K562 (cell line): Measurements from ENCODE around the gene ZFPM1. TPM values are rescaled to one million over a fixed set of nuclear protein-coding genes. Genes with fewer than 3 reads are reported as not detected.

ENCODE experiments used
- ATAC-seq: fragments of 200-7000 bp; cut with Tn5 transposase; 3 replicates; pipeline ENCODE4 v1.9.1; 2020; ENCODE audit warnings: moderate library complexity
- BruUV-seq: library from RNA; stranded (reverse); fragments of 400-500 nt; replicated peaks from 2 replicates; lab custom pipeline; 2021; lab: Mats Ljungman, UMichigan
- CTCF ChIA-PET: fragments of 300-600 bp; formaldehyde crosslinking; extraction: SDS; loops from one replicate; lab custom pipeline; 2021; ENCODE audit warnings: low intra/inter-chr PET ratio; lab: Yijun Ruan, JAX
- POLR2A ChIA-PET: fragments of 300-600, 350-650 bp; sonication (Branson Sonifier 250); formaldehyde crosslinking; extraction: SDS; loops from one replicate; lab custom pipeline; 2021; ENCODE audit warnings: antibody characterized with exemption, inconsistent platforms; lab: Yijun Ruan, JAX
- DNase-seq, 4 experiments: peaks; one replicate each; pipeline versions ENCODE4 v3.0.0 to v3.0.0-alpha.2; 2011 to 2018; ENCODE audit warnings: low spot score in 3 of 4, mixed read lengths in 3 of 4; ENCODE audit errors: extremely low read depth in 1 of 4
- FAIRE-seq: peaks from 2 replicates; lab custom pipeline; 2011; peaks lifted over from hg19 to GRCh38; lab: Jason Lieb, UNC
- H2AFZ ChIP-seq: 2 replicates; pipeline ENCODE4 v1.6.0; 2011; ENCODE audit warnings: low read depth, low read length, control low read depth, inconsistent platforms
- H3K27ac ChIP-seq: fragments of 200-600 bp; 3 replicates; pipeline ENCODE4 v1.8.0; 2011; ENCODE audit warnings: low read depth, mild to moderate bottlenecking, control low read depth, inconsistent platforms, low read length, moderate library complexity, mixed read lengths; ENCODE audit errors: extremely low read depth
- H3K27me3 ChIP-seq, 2 experiments: fragments of 300-600 bp in 1 of 2; 2 replicates in 1 of 2; 3 replicates in 1 of 2; pipeline versions ENCODE4 v1.6.0 to v1.8.0; 2011; ENCODE audit warnings: inconsistent platforms in 2 of 2, low read length in 2 of 2, mild to moderate bottlenecking in 1 of 2, mixed read lengths in 1 of 2, moderate library complexity in 1 of 2; ENCODE audit not compliant: control insufficient read depth in 2 of 2, insufficient read depth in 2 of 2
- H3K36me3 ChIP-seq: fragments of 300-600 bp; 3 replicates; pipeline ENCODE4 v1.8.0; 2011; ENCODE audit warnings: mild to moderate bottlenecking, low read length, inconsistent platforms; ENCODE audit not compliant: control insufficient read depth, insufficient read depth
- H3K4me1 ChIP-seq, 2 experiments: fragments of 200-600 bp in 1 of 2; replicated peaks in 1 of 2; 2 replicates in 1 of 2; 3 replicates in 1 of 2; pipeline versions ENCODE4 v1.5.1 to v1.8.0; 2011; ENCODE audit warnings: inconsistent platforms in 2 of 2, low read length in 2 of 2, mild to moderate bottlenecking in 1 of 2, mixed read lengths in 1 of 2, moderate library complexity in 1 of 2; ENCODE audit not compliant: control insufficient read depth in 2 of 2, insufficient read depth in 2 of 2
- H3K4me2 ChIP-seq: 2 replicates; pipeline ENCODE4 v1.6.1; 2011; ENCODE audit warnings: low read length, control low read depth, inconsistent platforms, mixed read lengths; ENCODE audit not compliant: insufficient read depth
- H3K4me3 ChIP-seq: fragments of 200-600 bp; sonication (generic), shearing (Covaris generic); 2 replicates; pipeline ENCODE4 v1.5.1; 2016; ENCODE audit warnings: control low read depth, inconsistent platforms
- H3K79me2 ChIP-seq: fragments of 200-600 bp; 3 replicates; pipeline ENCODE4 v1.8.0; 2011; ENCODE audit warnings: low read length, inconsistent platforms; ENCODE audit not compliant: control insufficient read depth, insufficient read depth
- H3K9ac ChIP-seq, 2 experiments: 2 replicates each; pipeline versions ENCODE4 v1.6.0 to v1.6.1; 2011; ENCODE audit warnings: low read depth in 2 of 2, low read length in 2 of 2, control low read depth in 1 of 2, inconsistent platforms in 1 of 2, mild to moderate bottlenecking in 1 of 2, mixed read lengths in 1 of 2; ENCODE audit not compliant: insufficient read depth in 1 of 2
- H3K9me1 ChIP-seq: one replicate; pipeline ENCODE4 v1.6.0; 2011; ENCODE audit warnings: inconsistent platforms, mild to moderate bottlenecking, low read length, moderate library complexity; ENCODE audit not compliant: control insufficient read depth, insufficient read depth
- H3K9me3 ChIP-seq: replicated peaks from 2 replicates; pipeline ENCODE4 v1.5.1; 2011; ENCODE audit warnings: low read depth, low read length, inconsistent platforms; ENCODE audit not compliant: control insufficient read depth, insufficient read depth
- H4K20me1 ChIP-seq: replicated peaks from 2 replicates; pipeline ENCODE4 v1.6.1; 2011; ENCODE audit warnings: low read length, inconsistent platforms, mixed read lengths; ENCODE audit not compliant: control insufficient read depth, insufficient read depth
- CBFB ChIP-seq: sonication (generic); formaldehyde crosslinking; IDR thresholded peaks from 2 replicates; pipeline ENCODE4 v1.4.0; 2020; ENCODE audit warnings: mild to moderate bottlenecking, missing genetic modification reagents
- E2F5 ChIP-seq: sonication (generic); formaldehyde crosslinking; IDR thresholded peaks from 2 replicates; pipeline ENCODE4 v1.8.0; 2022; ENCODE audit warnings: mild to moderate bottlenecking, missing genetic modification reagents
- ILF3 ChIP-seq: fragments of 450-650 bp; IDR thresholded peaks from 2 replicates; pipeline ENCODE4 v1.6.1; 2018; ENCODE audit warnings: antibody characterized with exemption, mild to moderate bottlenecking, moderate library complexity, borderline replicate concordance
- NR3C1 ChIP-seq: sonication (generic); formaldehyde crosslinking; IDR thresholded peaks from 2 replicates; pipeline ENCODE4 v1.8.1; 2022; ENCODE audit warnings: missing genetic modification reagents
- PREB ChIP-seq: sonication (generic); formaldehyde crosslinking; IDR thresholded peaks from 2 replicates; pipeline ENCODE4 v1.8.1; 2023; ENCODE audit warnings: mild to moderate bottlenecking, missing genetic modification reagents
- PTTG1 ChIP-seq: fragments of 450-650 bp; IDR thresholded peaks from 2 replicates; pipeline ENCODE4 v1.6.1; 2016; ENCODE audit warnings: low read depth, mild to moderate bottlenecking, missing genetic modification characterization, missing compliant biosample characterization
- RBM22 ChIP-seq: fragments of 200-400 bp; formaldehyde crosslinking; IDR thresholded peaks from 2 replicates; pipeline ENCODE4 v1.6.1; 2018; ENCODE audit warnings: low read length, low read depth; ENCODE audit not compliant: poor library complexity, severe bottlenecking
- RFX1 ChIP-seq: fragments of 450-650 bp; IDR thresholded peaks from 2 replicates; pipeline ENCODE4 v1.6.1; 2016; ENCODE audit warnings: mild to moderate bottlenecking, moderate library complexity
- TRIM25 ChIP-seq: fragments of 450-650 bp; IDR thresholded peaks from 2 replicates; pipeline ENCODE4 v1.7.0; 2016; ENCODE audit warnings: borderline replicate concordance
- ZNF316 ChIP-seq: fragments of 450-650 bp; IDR thresholded peaks from 2 replicates; pipeline ENCODE4 v1.6.1; 2016
- ZNF511 ChIP-seq: sonication (generic); formaldehyde crosslinking; IDR thresholded peaks from 2 replicates; pipeline ENCODE4 v1.8.0; 2022; ENCODE audit warnings: mild to moderate bottlenecking, missing genetic modification reagents
- ZNF518B ChIP-seq: fragments of 250-450 bp; sonication (Bioruptor Pico); IDR thresholded peaks from 2 replicates; pipeline ENCODE4 v1.5.0; 2021; ENCODE audit warnings: mild to moderate bottlenecking, moderate library complexity
- WGBS: fragments of 100-300 bp; shearing (Covaris generic); methylation state at CpG from one replicate; pipeline ENCODE4 v1.1.6; 2016; ENCODE audit warnings: low coverage, mixed read lengths; ENCODE audit not compliant: insufficient coverage; ENCODE audit errors: missing lambda C conversion rate; 5-methylcytosine and 5-hydroxymethylcytosine counted together
- in situ Hi-C: fragments of 300-500 bp; cut with MboI; formaldehyde crosslinking; loops from 4 replicates; pipeline ENCODE4 v1.15.0; 2018; ENCODE audit warnings: inconsistent platforms, mixed read lengths
- intact Hi-C: fragments of 100-400 bp; cut with micrococcal nuclease; formaldehyde crosslinking; loops from 2 replicates; pipeline ENCODE4 v1.14.2; 2022
- polyA plus RNA-seq, 8 experiments: library from polyadenylated mRNA; depleted of rRNA in 4 of 8; stranded (reverse) in 5 of 8; unstranded in 3 of 8; fragments of >200 nt; fragmentation: Nextera tagmentation in 2 of 8; fragmentation: Illumina TruSeq in 1 of 8; extraction: Ambion mirVana in 2 of 8; extraction: Trizol in 1 of 8; gene quantifications; 2 replicates each; pipeline versions ENCODE4 v1.2.1 to v1.2.3, GENCODE V29; 2011 to 2014; ENCODE audit warnings: inconsistent platforms in 1 of 8, missing spikeins in 1 of 8
- total RNA-seq, 7 experiments: library from RNA; depleted of rRNA in 6 of 7; stranded (reverse); fragments of >200 nt in 6 of 7; fragmentation: Illumina TruSeq in 2 of 7; extraction: Trizol in 2 of 7; gene quantifications; 2 replicates each; pipeline versions ENCODE4 v1.2.1 to v1.2.3, GENCODE V29; 2011 to 2021; ENCODE audit warnings: low replicate concordance in 1 of 7

Gene ZFPM1
- total and polyA plus RNA-seq, 9 of the 15 experiments (the other 6 are each of a cell fraction or from before 2014, with no cell fraction given), result 0.03 to 35.9 (median 1.4) TPM

GRCh38 chr16:88538366-88539060 lies 85.4 kb downstream of the ZFPM1 start:
- Histone ChIP-seq H3K4me2 (no peak overlapping the region), H3K9me3 (peaks cover 14% of the 10 kb centered on the region), H3K9me1 (no peaks in the 10 kb centered on the region), H4K20me1 (peaks cover 13% of the 10 kb centered on the region), H3K79me2 (no peaks in the 10 kb centered on the region), H2AFZ (no peak overlapping the region), H3K4me3 (no peak overlapping the region), H3K4me1 (peaks cover 0 to 58% of the 10 kb centered on the region in 2 experiments; a peak in 3 of 5 replicates), H3K27ac (no peak overlapping the region), H3K27me3 (peaks cover 27 to 41% of the 10 kb centered on the region in 2 experiments; a peak in 4 of 5 replicates), H3K9ac (no peak overlapping the region), H3K36me3 (peaks cover 12% of the 10 kb centered on the region; the same call in 2 of the 3 replicates)
- FAIRE-seq (no peak), ATAC-seq (no peak; the same call in 2 of the 3 replicates), DNase-seq (no peak)
- POLR2A ChIA-PET, result interaction anchor here (0.7 to 0.9 kb wide), 2 partner anchors 24 to 319 kb away, joined by 3 to 5 read pairs; no protein-coding TSS in a partner anchor
- intact Hi-C loops, result no loop called here
- WGBS, result 15% methylated on average over 23 of the region's 23 CpGs
- CTCF ChIA-PET, result no interaction called here
- in situ Hi-C loops, result no loop called here
- BruUV-seq, result no TSS peak
- TF ChIP-seq PREB (CRISPR knock-in tag) (no peak), NR3C1 (CRISPR knock-in tag) (no peak), ZNF316 (no peak), E2F5 (0 out of 2 replicates have a peak, but pooled peaks have one; percentile 22), CBFB (CRISPR knock-in tag) (no peak), PTTG1 (tag) (no peak), RFX1 (no peak), RBM22 (peak; percentile 22), TRIM25 (no peak), ZNF518B (CRISPR knock-in tag) (no peak), ZNF511 (CRISPR knock-in tag) (no peak), ILF3 (no peak)
